ENCODE data around the gene HNRNPD. TPM values are rescaled to one million over a fixed set of nuclear protein-coding genes. Genes with fewer than 3 reads are reported as not detected.

The HNRNPD gene
- total and polyA plus RNA-seq, 2 experiments from 2014 or later = 245 to 768 TPM

DNA sequence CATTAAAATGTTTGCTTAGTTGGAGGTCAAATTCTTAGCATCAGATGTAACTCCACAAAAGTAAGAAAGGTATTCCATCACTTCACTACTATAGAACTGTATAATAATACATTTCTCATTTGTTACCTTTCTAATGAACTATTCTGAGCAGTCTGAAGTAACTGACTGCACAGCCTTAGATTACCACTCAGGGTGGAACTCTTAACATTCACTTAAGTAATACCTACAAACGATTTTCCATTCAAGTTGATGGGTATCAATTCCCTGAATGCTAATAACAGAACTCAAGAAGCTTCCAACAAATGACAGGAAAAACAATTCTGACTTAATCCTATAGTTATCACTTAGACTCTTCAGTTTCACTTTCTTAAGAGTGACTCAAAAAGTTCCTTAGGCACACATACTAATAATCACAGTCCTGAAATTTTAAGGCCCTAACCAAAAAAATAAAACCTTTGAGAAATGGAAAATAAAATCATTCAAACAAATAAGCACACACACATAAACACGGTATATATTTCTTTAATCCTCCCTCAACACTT, 20.9 kb downstream of the HNRNPD start:
- Histone ChIP-seq H3K27me3 (ENCODE audit: insufficient read depth) (no peaks in the 10 kb centered on the region), H3K79me2 (replicated peaks; ENCODE audit: insufficient read depth) (peaks cover 76% of the 10 kb centered on the region), H4K20me1 (replicated peaks; ENCODE audit: insufficient read depth) (peaks cover 28% of the 10 kb centered on the region), H3K27ac (ENCODE audit: low read depth) (no peak overlapping the region), H3K9me2 (ENCODE audit: insufficient read depth) (no peaks in the 10 kb centered on the region), H3K4me2 (no peak overlapping the region), H2AFZ (no peak overlapping the region), H3F3A (replicated peaks; ENCODE audit: low read depth) (0 out of 2 replicates have a peak, but pooled peaks cover 5% of the 10 kb centered on the region), H3K4me3 (no peak overlapping the region), H3K36me3 (ENCODE audit: insufficient read depth) (peaks cover 50% of the 10 kb centered on the region), H3K4me1 (ENCODE audit: insufficient read depth) (no peaks in the 10 kb centered on the region)
- TF ChIP-seq NANOG (IDR thresholded peaks at IDR 0.05; ENCODE audit: borderline replicate concordance) = no peak
- TF ChIP-seq CREB1 (CRISPR knock-in tag; IDR thresholded peaks at IDR 0.05; ENCODE audit: low read depth) = no peak
- no peak for TF ChIP-seq ZNF331 (CRISPR knock-in tag; IDR thresholded peaks at IDR 0.05; ENCODE audit: low read depth)
- TF ChIP-seq EZH2phosphoT487 (IDR thresholded peaks at IDR 0.05; ENCODE audit: unreplicated experiment) = no peak
- no peak for TF ChIP-seq STAT1 (IDR thresholded peaks at IDR 0.05; ENCODE audit: unreplicated experiment)
- no peak for TF ChIP-seq JUNB (IDR thresholded peaks at IDR 0.05; ENCODE audit: unreplicated experiment)
- TF ChIP-seq ETS1 (IDR thresholded peaks at IDR 0.05) = no peak
- TF ChIP-seq, protein P1, sequence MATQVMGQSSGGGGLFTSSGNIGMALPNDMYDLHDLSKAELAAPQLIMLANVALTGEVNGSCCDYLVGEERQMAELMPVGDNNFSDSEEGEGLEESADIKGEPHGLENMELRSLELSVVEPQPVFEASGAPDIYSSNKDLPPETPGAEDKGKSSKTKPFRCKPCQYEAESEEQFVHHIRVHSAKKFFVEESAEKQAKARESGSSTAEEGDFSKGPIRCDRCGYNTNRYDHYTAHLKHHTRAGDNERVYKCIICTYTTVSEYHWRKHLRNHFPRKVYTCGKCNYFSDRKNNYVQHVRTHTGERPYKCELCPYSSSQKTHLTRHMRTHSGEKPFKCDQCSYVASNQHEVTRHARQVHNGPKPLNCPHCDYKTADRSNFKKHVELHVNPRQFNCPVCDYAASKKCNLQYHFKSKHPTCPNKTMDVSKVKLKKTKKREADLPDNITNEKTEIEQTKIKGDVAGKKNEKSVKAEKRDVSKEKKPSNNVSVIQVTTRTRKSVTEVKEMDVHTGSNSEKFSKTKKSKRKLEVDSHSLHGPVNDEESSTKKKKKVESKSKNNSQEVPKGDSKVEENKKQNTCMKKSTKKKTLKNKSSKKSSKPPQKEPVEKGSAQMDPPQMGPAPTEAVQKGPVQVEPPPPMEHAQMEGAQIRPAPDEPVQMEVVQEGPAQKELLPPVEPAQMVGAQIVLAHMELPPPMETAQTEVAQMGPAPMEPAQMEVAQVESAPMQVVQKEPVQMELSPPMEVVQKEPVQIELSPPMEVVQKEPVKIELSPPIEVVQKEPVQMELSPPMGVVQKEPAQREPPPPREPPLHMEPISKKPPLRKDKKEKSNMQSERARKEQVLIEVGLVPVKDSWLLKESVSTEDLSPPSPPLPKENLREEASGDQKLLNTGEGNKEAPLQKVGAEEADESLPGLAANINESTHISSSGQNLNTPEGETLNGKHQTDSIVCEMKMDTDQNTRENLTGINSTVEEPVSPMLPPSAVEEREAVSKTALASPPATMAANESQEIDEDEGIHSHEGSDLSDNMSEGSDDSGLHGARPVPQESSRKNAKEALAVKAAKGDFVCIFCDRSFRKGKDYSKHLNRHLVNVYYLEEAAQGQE (IDR thresholded peaks at IDR 0.05; ENCODE audit: unreplicated experiment) = no peak
- ATAC-seq (no peak), DNase-seq (ENCODE audit: low spot score) (no peak)
- Mint-ChIP-seq H3K27ac (peak overlapping the region; percentile 77), H3K27me3 (ENCODE audit: insufficient read depth, low read depth, poor library complexity) (peaks cover 2% of the 10 kb centered on the region), H3K4me1 (peaks cover 6% of the 10 kb centered on the region; the same call in 2 of the 3 replicates), H3K9me3 (no peaks in the 10 kb centered on the region), H3K36me3 (ENCODE audit: low read depth) (peaks cover 90% of the 10 kb centered on the region), H3K4me3 (no peak overlapping the region)

- Mint-ChIP-seq H3K36me3 (ENCODE audit: low read depth) (peaks cover 84% of the 10 kb centered on the region), H3K9me3 (no peaks in the 10 kb centered on the region), H3K27me3 (ENCODE audit: insufficient read depth, low read depth, poor library complexity) (peaks cover 4% of the 10 kb centered on the region), H3K4me3 (no peak overlapping the region), H3K27ac (peak overlapping the region; percentile 77), H3K4me1 (peaks cover 6% of the 10 kb centered on the region; the same call in 2 of the 3 replicates)
- Histone ChIP-seq H3K79me2 (replicated peaks; ENCODE audit: insufficient read depth) (peaks cover 70% of the 10 kb centered on the region), H3K4me3 (no peak overlapping the region), H3K27me3 (ENCODE audit: insufficient read depth) (no peaks in the 10 kb centered on the region), H3K4me1 (ENCODE audit: insufficient read depth) (no peaks in the 10 kb centered on the region), H3K9me2 (ENCODE audit: insufficient read depth) (no peaks in the 10 kb centered on the region), H3K4me2 (no peak overlapping the region), H3K27ac (ENCODE audit: low read depth) (no peak overlapping the region), H2AFZ (no peak overlapping the region), H3K36me3 (ENCODE audit: insufficient read depth) (peaks cover 45% of the 10 kb centered on the region), H4K20me1 (replicated peaks; ENCODE audit: insufficient read depth) (peaks cover 22% of the 10 kb centered on the region), H3F3A (replicated peaks; ENCODE audit: low read depth) (0 out of 2 replicates have a peak, but pooled peaks cover 5% of the 10 kb centered on the region)
- DNase-seq (ENCODE audit: low spot score) (no peak), ATAC-seq (no peak; the same call in 2 of the 3 replicates)
- TF ChIP-seq CTCF (conservative IDR thresholded peaks at IDR 0.05; ENCODE audit: low read depth in 2 of 2) = no peak
- no peak for TF ChIP-seq NANOG (IDR thresholded peaks at IDR 0.05; ENCODE audit: borderline replicate concordance)
- TF ChIP-seq ETS1 (IDR thresholded peaks at IDR 0.05) = no peak
- no peak for TF ChIP-seq ZNF114 (CRISPR knock-in tag; IDR thresholded peaks at IDR 0.05)
- TF ChIP-seq EZH2phosphoT487 (IDR thresholded peaks at IDR 0.05; ENCODE audit: unreplicated experiment) = no peak
- TF ChIP-seq CREB1 (CRISPR knock-in tag; IDR thresholded peaks at IDR 0.05; ENCODE audit: low read depth) = no peak
- TF ChIP-seq STAT1 (IDR thresholded peaks at IDR 0.05; ENCODE audit: unreplicated experiment) = no peak
- TF ChIP-seq ZNF331 (CRISPR knock-in tag; IDR thresholded peaks at IDR 0.05; ENCODE audit: low read depth) = no peak
- no peak for TF ChIP-seq POLR2AphosphoS5 (IDR thresholded peaks at IDR 0.05; ENCODE audit: low read depth)
Measured at GRCh38 chr4:82352118-82352824, 21.5 kb downstream of the HNRNPD start.

All from GM23338 (cell line).